ENCODE data around the gene MARCHF10. TPM values are rescaled to one million over a fixed set of nuclear protein-coding genes. Genes with fewer than 3 reads are reported as not detected.
A peak's percentile ranks its signal among the peaks of the same experiment; 100 is the strongest.

MARCHF10 gene
- polyA plus RNA-seq, 3 donors: not detected

DNA sequence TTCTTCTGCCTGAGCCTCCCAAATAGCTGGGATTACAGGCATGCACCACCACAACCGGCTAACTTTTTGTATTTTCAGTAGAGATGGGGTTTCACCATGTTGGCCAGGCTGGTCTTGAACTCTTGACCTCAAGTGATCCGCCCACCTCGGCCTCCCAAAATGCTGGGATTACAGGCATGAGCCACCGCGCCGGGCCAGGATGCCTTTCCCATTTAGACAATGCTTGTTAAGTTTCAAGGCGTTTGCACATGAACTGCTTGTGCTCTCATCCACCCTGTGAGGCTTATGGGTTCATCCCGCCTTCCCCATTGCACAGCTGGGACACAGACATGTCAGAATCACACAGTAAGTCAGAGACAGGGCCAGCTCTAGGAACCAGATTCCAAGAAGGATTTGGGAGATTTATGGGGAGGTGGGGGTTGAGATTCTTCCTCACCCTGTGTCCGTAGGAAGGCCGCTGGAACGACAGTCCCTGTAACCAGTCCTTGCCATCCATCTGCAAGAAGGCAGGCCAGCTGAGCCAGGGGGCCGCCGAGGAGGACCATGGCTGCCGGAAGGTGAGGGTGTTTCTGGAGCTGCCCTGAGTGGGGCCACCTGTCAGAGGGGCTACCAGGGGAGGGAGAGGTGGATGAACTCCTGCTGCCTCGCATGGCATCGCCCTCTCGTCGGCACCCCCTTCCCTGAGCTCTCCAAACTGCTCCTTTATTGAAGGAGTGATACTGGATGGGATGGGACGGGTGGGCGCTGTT lies 134.3 kb downstream of the MARCHF10 start:
- TF ChIP-seq, protein P1, sequence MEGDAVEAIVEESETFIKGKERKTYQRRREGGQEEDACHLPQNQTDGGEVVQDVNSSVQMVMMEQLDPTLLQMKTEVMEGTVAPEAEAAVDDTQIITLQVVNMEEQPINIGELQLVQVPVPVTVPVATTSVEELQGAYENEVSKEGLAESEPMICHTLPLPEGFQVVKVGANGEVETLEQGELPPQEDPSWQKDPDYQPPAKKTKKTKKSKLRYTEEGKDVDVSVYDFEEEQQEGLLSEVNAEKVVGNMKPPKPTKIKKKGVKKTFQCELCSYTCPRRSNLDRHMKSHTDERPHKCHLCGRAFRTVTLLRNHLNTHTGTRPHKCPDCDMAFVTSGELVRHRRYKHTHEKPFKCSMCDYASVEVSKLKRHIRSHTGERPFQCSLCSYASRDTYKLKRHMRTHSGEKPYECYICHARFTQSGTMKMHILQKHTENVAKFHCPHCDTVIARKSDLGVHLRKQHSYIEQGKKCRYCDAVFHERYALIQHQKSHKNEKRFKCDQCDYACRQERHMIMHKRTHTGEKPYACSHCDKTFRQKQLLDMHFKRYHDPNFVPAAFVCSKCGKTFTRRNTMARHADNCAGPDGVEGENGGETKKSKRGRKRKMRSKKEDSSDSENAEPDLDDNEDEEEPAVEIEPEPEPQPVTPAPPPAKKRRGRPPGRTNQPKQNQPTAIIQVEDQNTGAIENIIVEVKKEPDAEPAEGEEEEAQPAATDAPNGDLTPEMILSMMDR (IDR thresholded peaks at IDR 0.05): no peak
- H3K9me3 ChIP-seq (replicated peaks in 1 of 2; ENCODE audit: control insufficient read depth in 1 of 2, insufficient read depth in 1 of 2, low read length in 2 of 2): no peaks in the 10 kb centered on the region
- no peak overlapping the region for H3K4me2 ChIP-seq (replicated peaks; ENCODE audit: extremely low read depth, low read length, poor library complexity, severe bottlenecking)
- H3K79me2 ChIP-seq (ENCODE audit: insufficient read depth, low read length): no peaks in the 10 kb centered on the region
- H3K4me1 ChIP-seq (ENCODE audit: control insufficient read depth in 1 of 2, insufficient read depth in 2 of 2, low read length in 2 of 2): no peaks in the 10 kb centered on the region
- intact Hi-C loops (cut with micrococcal nuclease): no loop called here
- Mint-ChIP-seq H3K4me3 (no peak overlapping the region), H3K4me1 (no peaks in the 10 kb centered on the region), H3K27ac (peak overlapping the region in 1 of 7 donors; percentile 58), H3K27me3 (ENCODE audit: low read depth in 3 of 3) (no peaks in the 10 kb centered on the region), H3K9me3 (no peaks in the 10 kb centered on the region), H3K36me3 (no peaks in the 10 kb centered on the region)
- no peak overlapping the region for H2AFZ ChIP-seq (ENCODE audit: insufficient read depth, low read depth, low read length, poor library complexity, severe bottlenecking)
- 95% methylated on average over 13 of the region's 20 CpGs for WGBS (ENCODE audit: insufficient coverage)
- no peaks in the 10 kb centered on the region for H3K27me3 ChIP-seq (ENCODE audit: control insufficient read depth in 2 of 2, insufficient read depth in 2 of 2, low read length in 2 of 2)
- H3K36me3 ChIP-seq (replicated peaks in 1 of 2; ENCODE audit: control insufficient read depth in 1 of 2, insufficient read depth in 2 of 2, low read length in 2 of 2): no peaks in the 10 kb centered on the region
- no peaks in the 10 kb centered on the region for H4K20me1 ChIP-seq (ENCODE audit: insufficient read depth, low read length)
- DNase-seq: no peak
- no peak overlapping the region for H3K27ac ChIP-seq (ENCODE audit: low read depth in 1 of 2, low read length in 2 of 2)
- H3K9ac ChIP-seq (ENCODE audit: insufficient read depth, low read length, poor library complexity, severe bottlenecking): no peak overlapping the region
- no peak overlapping the region for H3K4me3 ChIP-seq (replicated peaks in 1 of 3; ENCODE audit: low read depth in 2 of 3, low read length in 3 of 3)

DNA sequence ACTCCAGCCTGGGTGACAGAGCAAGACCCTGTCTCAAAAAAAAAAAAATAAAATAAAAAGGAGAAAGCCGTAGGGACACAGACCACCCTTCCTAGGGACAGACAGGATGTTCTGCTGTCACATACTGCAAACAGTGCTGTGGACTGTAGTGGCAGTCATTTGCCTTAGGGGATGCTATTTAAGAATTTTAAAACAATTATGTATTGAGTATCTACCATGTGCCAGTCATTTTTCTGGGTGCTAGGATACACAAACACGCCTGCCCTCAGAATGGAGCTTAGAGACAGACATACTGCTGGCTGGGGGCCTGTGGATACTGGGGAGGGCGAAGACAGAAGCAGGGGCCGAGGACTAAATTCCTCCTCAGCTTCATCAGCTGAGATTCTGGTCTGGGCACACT lies 135.2 kb downstream of the MARCHF10 start:
- Histone ChIP-seq H3K4me1 (ENCODE audit: control insufficient read depth in 1 of 2, insufficient read depth in 2 of 2, low read length in 2 of 2) (no peaks in the 10 kb centered on the region), H3K36me3 (replicated peaks in 1 of 2; ENCODE audit: control insufficient read depth in 1 of 2, insufficient read depth in 2 of 2, low read length in 2 of 2) (no peaks in the 10 kb centered on the region), H3K27me3 (ENCODE audit: control insufficient read depth in 2 of 2, insufficient read depth in 2 of 2, low read length in 2 of 2) (no peaks in the 10 kb centered on the region), H3K9ac (ENCODE audit: insufficient read depth, low read length, poor library complexity, severe bottlenecking) (no peak overlapping the region), H3K4me3 (replicated peaks in 1 of 3; ENCODE audit: low read depth in 2 of 3, low read length in 3 of 3) (no peak overlapping the region), H3K27ac (ENCODE audit: low read depth in 1 of 2, low read length in 2 of 2) (no peak overlapping the region), H2AFZ (ENCODE audit: insufficient read depth, low read depth, low read length, poor library complexity, severe bottlenecking) (no peak overlapping the region), H3K79me2 (ENCODE audit: insufficient read depth, low read length) (no peaks in the 10 kb centered on the region), H4K20me1 (ENCODE audit: insufficient read depth, low read length) (no peaks in the 10 kb centered on the region), H3K9me3 (replicated peaks in 1 of 2; ENCODE audit: control insufficient read depth in 1 of 2, insufficient read depth in 1 of 2, low read length in 2 of 2) (no peaks in the 10 kb centered on the region), H3K4me2 (replicated peaks; ENCODE audit: extremely low read depth, low read length, poor library complexity, severe bottlenecking) (no peak overlapping the region)
- Mint-ChIP-seq H3K27me3 (ENCODE audit: low read depth in 3 of 3) (no peaks in the 10 kb centered on the region), H3K4me3 (peak overlapping the region in 1 of 2 donors; percentile 37), H3K9me3 (no peaks in the 10 kb centered on the region), H3K27ac (no peak overlapping the region), H3K36me3 (no peaks in the 10 kb centered on the region), H3K4me1 (no peaks in the 10 kb centered on the region)
- intact Hi-C loops (cut with micrococcal nuclease): no loop called here
- TF ChIP-seq, protein P1 (IDR thresholded peaks at IDR 0.05): no peak
- 100% methylated on average over 2 of the region's 4 CpGs for WGBS (ENCODE audit: insufficient coverage)
- no peak for DNase-seq

Measured in CD14-positive monocyte (primary cell).